ENCODE data around the gene NAIF1.

Gene NAIF1

DNA sequence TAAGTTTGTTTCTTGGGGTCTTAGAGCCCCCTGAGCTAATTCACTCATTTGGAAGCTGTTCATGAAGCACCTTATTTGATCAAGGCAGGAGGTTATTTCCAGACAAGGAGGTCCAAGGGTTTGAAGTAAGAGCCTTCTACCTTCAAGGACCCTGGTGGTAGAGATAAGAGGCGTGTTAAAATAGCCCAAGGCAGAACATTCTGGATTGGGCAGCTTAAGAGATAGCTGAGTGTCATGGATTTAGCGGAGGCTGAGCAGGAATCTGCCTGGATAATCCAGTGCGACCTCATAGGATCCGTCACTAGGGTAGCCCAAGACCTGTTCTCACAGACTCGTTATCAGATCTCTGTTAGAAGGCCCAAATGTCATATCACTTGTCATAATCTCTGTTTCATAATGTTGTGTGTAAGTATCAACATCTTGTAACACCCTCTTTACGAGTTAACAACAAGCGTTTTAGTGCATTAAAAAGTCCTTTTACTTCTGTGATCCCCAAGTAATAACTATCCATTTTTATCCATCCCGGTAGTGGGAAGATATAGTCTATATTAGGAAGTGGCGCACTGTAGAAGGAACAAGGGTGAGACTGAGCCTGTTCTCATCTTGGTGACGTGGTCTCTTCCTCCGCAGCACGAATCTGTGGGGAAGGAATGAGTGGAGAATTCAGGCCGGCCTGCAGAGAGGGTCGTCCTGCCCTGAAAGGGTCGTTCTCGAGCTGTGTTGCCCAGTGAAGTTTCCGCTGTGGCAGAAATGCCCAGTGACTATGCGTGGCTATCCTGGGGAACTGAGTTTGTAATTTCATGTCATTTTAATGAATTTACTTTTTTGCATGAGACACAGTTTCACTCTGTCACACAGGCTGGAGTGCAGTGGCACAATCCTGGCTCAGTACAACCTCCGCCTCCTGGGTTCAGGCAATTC lies 29.8 kb upstream of the NAIF1 start:
- Mint-ChIP-seq H3K27ac (peak overlapping the region; percentile 67), H3K36me3 (ENCODE audit: low read depth) (peaks cover 11% of the 10 kb centered on the region), H3K4me3 (no peak overlapping the region), H3K9me3 (no peaks in the 10 kb centered on the region), H3K27me3 (no peaks in the 10 kb centered on the region), H3K4me1 (peaks cover 83% of the 10 kb centered on the region)
- ATAC-seq = no peak
- DNase-seq = no peak

- Mint-ChIP-seq H3K9me3 (no peaks in the 10 kb centered on the region), H3K36me3 (ENCODE audit: low read depth) (peaks cover 7% of the 10 kb centered on the region), H3K27me3 (no peaks in the 10 kb centered on the region), H3K4me3 (peak overlapping the region; percentile 66), H3K27ac (peak overlapping the region; percentile 93), H3K4me1 (peaks cover 86% of the 10 kb centered on the region)
- DNase-seq (no peak), ATAC-seq (no peak)
These were observed 27.9 kb upstream of the NAIF1 start for GRCh38 chr9:128094950-128095544.

GRCh38 chr9:128094166-128094949 lies 27.2 kb upstream of the NAIF1 start:
- DNase-seq (peak; percentile 78), ATAC-seq (peak; percentile 92)
- Mint-ChIP-seq H3K36me3 (ENCODE audit: low read depth) (peaks cover 7% of the 10 kb centered on the region), H3K27me3 (no peaks in the 10 kb centered on the region), H3K4me3 (peak overlapping the region; percentile 66), H3K9me3 (no peaks in the 10 kb centered on the region), H3K4me1 (peaks cover 86% of the 10 kb centered on the region), H3K27ac (peak overlapping the region; percentile 93)

GRCh38 chr9:128093011-128093410 lies 25.9 kb upstream of the NAIF1 start:
- Mint-ChIP-seq H3K9me3 (no peaks in the 10 kb centered on the region), H3K27me3 (no peaks in the 10 kb centered on the region), H3K27ac (peak overlapping the region; percentile 93), H3K4me3 (no peak overlapping the region), H3K36me3 (ENCODE audit: low read depth) (peaks cover 7% of the 10 kb centered on the region), H3K4me1 (peaks cover 82% of the 10 kb centered on the region)
- DNase-seq (no peak), ATAC-seq (no peak)

DNA sequence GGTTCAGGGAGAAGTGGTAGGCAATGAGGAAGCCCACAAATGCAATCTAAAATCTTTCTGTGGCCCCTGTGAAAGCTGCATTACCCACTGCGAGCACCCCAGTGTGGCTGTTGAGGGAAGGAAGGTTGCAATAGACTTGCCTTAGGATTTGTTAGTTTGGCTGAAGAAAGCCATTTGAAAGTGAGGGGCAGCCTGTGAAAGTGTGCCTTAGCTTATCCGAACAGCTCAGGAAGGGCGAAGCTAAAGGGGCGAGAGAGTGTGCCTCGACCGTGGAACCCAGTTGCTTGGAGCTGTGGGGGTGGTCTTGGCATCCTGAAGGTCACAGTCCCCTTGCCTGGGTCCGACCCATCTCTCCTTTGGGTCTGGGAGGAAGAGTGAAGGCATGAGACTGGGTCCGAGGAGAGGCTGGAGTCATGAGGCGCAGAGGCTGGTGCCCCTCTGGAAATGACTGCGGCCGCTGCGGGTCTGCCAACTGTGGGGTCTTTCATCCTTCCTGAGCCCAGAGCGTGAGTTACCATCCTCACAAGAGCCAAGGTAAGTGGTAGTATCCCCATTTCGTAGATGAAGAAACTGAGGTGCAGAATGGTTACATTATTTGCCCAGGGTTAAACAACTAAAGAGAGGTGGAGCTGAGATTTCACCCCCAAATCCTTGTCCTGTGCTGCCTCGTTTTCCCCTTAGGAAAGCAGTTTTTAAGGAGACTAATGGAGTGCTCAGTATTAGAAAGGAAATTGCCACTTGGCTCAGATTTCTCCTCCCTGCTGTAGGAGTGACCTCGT lies 25.3 kb upstream of the NAIF1 start:
- Mint-ChIP-seq H3K27me3 (no peaks in the 10 kb centered on the region), H3K36me3 (ENCODE audit: low read depth) (peaks cover 7% of the 10 kb centered on the region), H3K27ac (peak overlapping the region; percentile 93), H3K4me3 (no peak overlapping the region), H3K4me1 (peaks cover 82% of the 10 kb centered on the region), H3K9me3 (no peaks in the 10 kb centered on the region)
- ATAC-seq = no peak
- DNase-seq = no peak

GRCh38 chr9:128091571-128091970 lies 24.5 kb upstream of the NAIF1 start:
- Mint-ChIP-seq H3K9me3 (no peaks in the 10 kb centered on the region), H3K27ac (peak overlapping the region; percentile 68)

GRCh38 chr9:128091144-128091543 lies 24.0 kb upstream of the NAIF1 start:
- Mint-ChIP-seq H3K9me3 (no peaks in the 10 kb centered on the region), H3K27ac (no peak overlapping the region), H3K4me3 (no peak overlapping the region), H3K4me1 (peaks cover 73% of the 10 kb centered on the region), H3K27me3 (no peaks in the 10 kb centered on the region), H3K36me3 (ENCODE audit: low read depth) (peaks cover 7% of the 10 kb centered on the region)
- no peak for ATAC-seq
- no peak for DNase-seq

More at GRCh38 chr9:128091571-128091970, 24.5 kb upstream of the NAIF1 start:
- ATAC-seq = no peak
- H3K27me3 Mint-ChIP-seq = no peaks in the 10 kb centered on the region
- no peak for DNase-seq
- peaks cover 76% of the 10 kb centered on the region for H3K4me1 Mint-ChIP-seq
- H3K36me3 Mint-ChIP-seq (ENCODE audit: low read depth) = peaks cover 7% of the 10 kb centered on the region
- peak overlapping the region; percentile 42 for H3K4me3 Mint-ChIP-seq

DNA sequence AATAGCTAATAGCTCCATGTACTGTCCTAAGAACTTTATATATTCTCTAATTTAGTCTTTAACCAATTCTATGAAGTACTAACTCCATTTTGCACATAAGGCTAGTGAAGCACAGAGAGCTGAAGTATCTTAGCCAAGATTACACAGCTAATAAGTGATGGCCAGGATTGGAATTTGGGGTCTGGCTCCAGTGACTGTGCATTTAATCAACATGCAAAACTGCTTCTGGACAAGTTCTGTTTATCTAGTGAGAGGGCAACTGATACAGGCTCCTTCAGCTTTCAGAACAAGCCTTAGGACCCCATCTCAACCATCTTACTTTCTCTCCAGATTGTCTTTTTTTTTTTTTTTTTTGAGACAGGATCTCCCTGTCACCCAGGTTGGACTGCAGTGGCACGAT lies 22.2 kb upstream of the NAIF1 start:
- ATAC-seq = no peak
- Mint-ChIP-seq H3K27ac (no peak overlapping the region), H3K36me3 (ENCODE audit: low read depth) (peaks cover 7% of the 10 kb centered on the region)

GRCh38 chr9:128088253-128088945 lies 21.3 kb upstream of the NAIF1 start:
- no peaks in the 10 kb centered on the region for H3K9me3 Mint-ChIP-seq
- ATAC-seq (no peak), DNase-seq (no peak)
- H3K36me3 Mint-ChIP-seq (ENCODE audit: low read depth) = peaks cover 9% of the 10 kb centered on the region
- H3K4me3 Mint-ChIP-seq = no peak overlapping the region
- peaks cover 58% of the 10 kb centered on the region for H3K4me1 Mint-ChIP-seq
- peak overlapping the region; percentile 46 for H3K27ac Mint-ChIP-seq
- no peaks in the 10 kb centered on the region for H3K27me3 Mint-ChIP-seq

More for the DNA sequence above, 22.2 kb upstream of the NAIF1 start:
- Mint-ChIP-seq H3K4me3 (no peak overlapping the region), H3K9me3 (no peaks in the 10 kb centered on the region), H3K4me1 (peaks cover 62% of the 10 kb centered on the region), H3K27me3 (no peaks in the 10 kb centered on the region)
- DNase-seq = no peak

GRCh38 chr9:128087262-128087661 lies 20.1 kb upstream of the NAIF1 start:
- ATAC-seq = no peak
- no peak for DNase-seq
- no peaks in the 10 kb centered on the region for H3K27me3 Mint-ChIP-seq
- H3K27ac Mint-ChIP-seq = no peak overlapping the region
- H3K36me3 Mint-ChIP-seq (ENCODE audit: low read depth) = peaks cover 10% of the 10 kb centered on the region
- no peak overlapping the region for H3K4me3 Mint-ChIP-seq
- H3K4me1 Mint-ChIP-seq = peaks cover 52% of the 10 kb centered on the region
- no peaks in the 10 kb centered on the region for H3K9me3 Mint-ChIP-seq

DNA sequence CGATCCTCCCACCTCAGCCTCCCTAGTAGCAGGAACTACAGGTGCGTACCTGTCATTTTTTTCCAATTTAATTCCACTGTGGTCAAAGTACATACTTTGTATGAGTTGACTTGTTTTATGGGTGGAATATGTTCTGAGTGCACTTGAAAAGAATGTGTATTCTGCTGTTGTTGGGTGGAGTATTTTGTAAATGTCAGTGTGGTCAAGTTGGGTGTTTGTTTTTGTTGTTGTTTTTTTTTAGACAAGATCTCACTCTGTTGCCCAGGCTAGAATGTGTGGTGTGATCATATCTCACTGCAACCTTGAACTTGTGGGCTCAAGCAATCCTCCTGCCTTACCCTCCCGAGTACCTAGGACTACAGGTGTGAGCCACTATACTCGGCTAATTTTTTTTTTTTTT lies 18.8 kb upstream of the NAIF1 start:
- Mint-ChIP-seq H3K27me3 (no peaks in the 10 kb centered on the region), H3K4me1 (peaks cover 53% of the 10 kb centered on the region), H3K27ac (no peak overlapping the region), H3K4me3 (no peak overlapping the region), H3K36me3 (ENCODE audit: low read depth) (peaks cover 10% of the 10 kb centered on the region), H3K9me3 (no peaks in the 10 kb centered on the region)
- DNase-seq = no peak
- ATAC-seq = no peak

DNA sequence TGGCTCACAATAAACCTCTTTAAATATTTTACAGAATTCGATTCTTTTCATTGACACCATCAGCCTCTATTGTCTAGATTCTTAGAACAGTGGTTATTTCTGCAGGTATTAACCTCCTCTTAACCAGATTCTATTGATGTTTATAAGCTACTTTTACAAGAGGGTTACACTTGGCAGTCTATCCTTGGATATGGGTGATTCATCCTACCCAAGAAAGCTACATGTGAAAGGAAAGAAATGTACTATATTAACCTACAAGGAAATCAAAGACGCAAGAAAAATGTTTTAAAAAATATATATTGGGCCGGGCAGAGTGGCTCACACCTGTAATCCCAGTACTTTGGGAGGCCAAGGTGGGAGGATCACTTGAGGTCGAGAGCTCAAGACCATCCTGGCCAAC lies 17.6 kb upstream of the NAIF1 start:
- peaks cover 50% of the 10 kb centered on the region for H3K4me1 Mint-ChIP-seq
- no peaks in the 10 kb centered on the region for H3K9me3 Mint-ChIP-seq
- no peak overlapping the region for H3K4me3 Mint-ChIP-seq
- no peaks in the 10 kb centered on the region for H3K27me3 Mint-ChIP-seq
- peaks cover 10% of the 10 kb centered on the region for H3K36me3 Mint-ChIP-seq (ENCODE audit: low read depth)
- DNase-seq (no peak), ATAC-seq (no peak)
- no peak overlapping the region for H3K27ac Mint-ChIP-seq

GRCh38 chr9:128082151-128082550 lies 15.0 kb upstream of the NAIF1 start:
- no peak for ATAC-seq
- H3K9me3 Mint-ChIP-seq = no peaks in the 10 kb centered on the region
- peak overlapping the region; percentile 57 for H3K27ac Mint-ChIP-seq
- DNase-seq = no peak
- peaks cover 51% of the 10 kb centered on the region for H3K4me1 Mint-ChIP-seq
- H3K36me3 Mint-ChIP-seq (ENCODE audit: low read depth) = peaks cover 19% of the 10 kb centered on the region
- H3K4me3 Mint-ChIP-seq = no peak overlapping the region
- H3K27me3 Mint-ChIP-seq = no peaks in the 10 kb centered on the region

All from activated naive CD8-positive, alpha-beta T cell treated with anti-CD3 and anti-CD28 coated beads, Interleukin-2, amount 50 U/mL, for 24 hours (primary cell).